ENCODE data around the gene MRPL17.
"Not testable (repeated sequence)": the region's sequence is repeated elsewhere in the genome, so short reads cannot be mapped to it uniquely, and the experiment has no call there.

MRPL17 gene

GRCh38 chr11:6682936-6683861, at the start of gene MRPL17:
Gene MRPL17, minus strand, starts transcription at chr11:6683340. Its CDS starts 44 bp downstream, at chr11:6683296.
- DNase-seq = peak; percentile 99

- no peak for DNase-seq
Measured at GRCh38 chr11:6727971-6728760, 45.0 kb upstream of the MRPL17 start.

DNA sequence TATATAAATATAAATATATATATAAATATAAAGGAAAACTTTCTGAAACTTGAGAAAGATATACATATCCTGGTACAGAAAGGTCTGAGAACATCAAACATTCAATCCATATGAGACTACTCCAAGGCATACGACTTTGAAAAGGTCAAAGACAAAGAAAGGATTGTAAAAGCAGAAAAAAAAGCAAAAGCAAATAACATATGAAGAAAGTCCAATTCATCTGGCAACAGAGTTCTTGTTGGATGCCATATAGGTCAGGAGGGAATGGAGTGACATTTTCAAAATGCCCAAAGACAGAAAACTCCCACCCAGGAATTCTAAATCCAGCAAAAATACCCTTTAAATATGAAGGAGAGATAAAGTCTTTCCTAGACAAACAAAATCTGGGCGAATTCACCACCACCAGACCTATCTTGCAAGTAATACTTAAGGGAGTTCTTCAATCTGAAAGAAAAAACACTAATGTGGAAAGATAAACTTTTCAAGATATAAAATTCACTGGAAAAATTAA, 42.3 kb upstream of the MRPL17 start:
- DNase-seq = no peak

DNA sequence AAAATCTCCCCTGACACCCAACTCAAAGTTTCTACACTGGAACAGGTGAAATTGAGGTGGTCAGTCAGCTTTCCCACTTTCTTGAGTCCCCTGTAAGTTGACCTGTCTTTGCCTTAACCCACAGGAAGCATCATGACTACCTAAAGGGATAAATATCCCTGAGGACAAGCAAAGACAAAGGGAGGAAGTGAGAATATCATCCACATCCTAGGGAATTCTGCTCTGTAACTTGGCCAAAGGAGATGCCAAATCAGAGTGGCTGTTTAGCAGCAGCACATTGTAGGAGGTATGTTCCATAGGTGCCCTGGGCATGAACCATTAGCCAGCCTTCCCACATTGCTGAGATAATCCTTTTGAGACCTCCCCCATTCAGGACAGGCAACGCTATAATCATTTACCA, 40.9 kb upstream of the MRPL17 start:
- DNase-seq = no peak

DNA sequence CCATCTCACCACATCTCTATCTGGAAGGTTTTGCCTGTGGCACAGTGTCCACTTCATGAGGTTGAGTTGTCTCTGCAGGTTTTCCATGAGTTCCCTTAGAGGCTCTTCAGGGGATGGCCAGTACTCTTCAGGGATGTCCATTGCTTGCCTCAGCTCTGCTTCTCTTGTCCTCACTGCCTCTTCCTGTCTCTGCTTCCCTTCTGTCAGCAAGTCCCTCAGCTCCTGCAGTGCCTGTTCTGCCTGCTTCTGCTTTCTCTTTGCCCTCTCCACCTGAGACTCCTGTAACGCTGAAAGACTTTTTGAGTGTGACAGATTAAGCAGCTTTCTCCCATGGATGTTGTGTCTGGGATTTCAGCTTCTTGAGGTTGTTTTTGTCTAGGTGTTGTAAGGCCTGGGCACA, 38.2 kb upstream of the MRPL17 start:
- DNase-seq = no peak

- DNase-seq = no peak
Measured at GRCh38 chr11:6719576-6719975, 36.4 kb upstream of the MRPL17 start.

GRCh38 chr11:6717426-6717825, 34.3 kb upstream of the MRPL17 start:
- DNase-seq = no peak

GRCh38 chr11:6711552-6711951, 28.4 kb upstream of the MRPL17 start:
- DNase-seq = peak; percentile 66

DNA sequence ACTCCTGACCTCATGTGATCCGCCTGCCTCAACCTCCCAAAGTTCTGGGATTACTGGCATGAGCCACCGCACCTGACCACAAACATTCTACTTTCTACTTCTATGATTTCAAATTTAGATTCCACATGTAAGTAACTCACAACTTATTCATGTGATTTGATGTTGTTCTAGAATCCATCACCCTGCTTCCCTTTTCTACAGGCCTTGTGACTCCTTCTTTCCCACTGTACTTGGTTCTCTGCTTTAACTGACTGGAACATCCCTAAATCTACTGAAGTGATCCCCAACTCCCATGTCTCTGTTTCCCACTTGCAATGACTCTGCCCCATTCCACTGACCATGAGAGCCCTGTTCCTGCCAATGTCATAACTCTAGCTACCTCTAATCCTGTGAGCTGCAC, 25.7 kb upstream of the MRPL17 start:
- DNase-seq = no peak

GRCh38 chr11:6705905-6706535, 22.9 kb upstream of the MRPL17 start:
- DNase-seq = peak; percentile 59

DNA sequence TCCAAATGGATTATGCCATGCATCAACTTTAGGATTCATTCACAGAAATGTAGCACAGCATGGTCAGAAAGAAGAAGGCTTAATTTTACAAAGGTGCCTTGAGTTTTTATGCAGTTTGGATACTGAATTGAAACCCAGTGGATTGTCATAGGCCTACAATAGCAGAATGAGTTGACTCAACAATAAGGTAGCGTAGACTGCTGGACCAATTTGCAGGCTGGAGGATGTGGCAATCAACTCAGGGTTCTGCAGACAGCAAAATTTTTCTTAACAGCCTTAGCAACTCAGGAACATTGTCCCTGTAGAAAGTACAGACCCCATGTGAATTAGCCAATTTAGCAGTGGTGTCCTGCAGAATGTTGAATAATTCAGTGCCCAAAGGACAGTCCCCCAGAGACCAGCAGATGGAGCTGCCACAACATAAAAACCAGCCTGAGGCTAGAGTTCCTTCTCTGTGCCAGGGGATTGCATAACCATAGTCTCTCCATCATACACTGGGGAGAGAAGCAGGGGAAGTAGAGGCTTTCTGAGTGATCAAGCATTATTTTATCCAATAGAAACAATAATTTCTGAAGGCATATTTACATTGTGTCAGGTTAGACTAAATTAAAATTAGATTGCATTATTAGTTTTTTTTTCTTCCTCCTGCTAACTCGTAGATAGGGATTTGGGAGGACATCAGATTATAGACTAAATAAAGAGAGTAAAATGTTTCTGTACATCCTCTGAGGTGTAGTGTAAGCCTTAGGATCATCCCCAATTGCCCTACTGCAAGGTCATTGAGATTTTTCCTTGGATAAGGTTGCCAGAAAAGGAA, 20.3 kb upstream of the MRPL17 start:
- peak; percentile 24 for DNase-seq

DNA sequence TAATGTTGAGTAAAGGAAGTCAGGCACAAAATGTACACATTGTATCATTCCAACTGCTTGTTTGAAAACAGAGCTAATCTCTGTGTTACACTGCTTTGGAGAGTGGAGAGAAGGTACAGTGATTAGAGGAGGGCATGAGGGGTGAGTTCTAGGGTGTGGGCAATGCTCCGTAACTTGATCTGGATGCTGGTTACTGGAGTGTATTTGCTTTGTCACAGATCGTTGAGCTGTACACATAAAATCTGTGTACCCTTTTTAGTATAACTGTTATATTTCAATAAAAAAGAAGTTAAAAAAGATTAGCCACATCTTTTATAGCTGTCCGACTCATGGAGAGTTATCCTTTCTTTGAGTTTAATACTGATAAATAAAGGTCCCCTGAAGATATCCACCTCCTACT, 18.8 kb upstream of the MRPL17 start:
- not testable (repeated sequence) for DNase-seq

DNA sequence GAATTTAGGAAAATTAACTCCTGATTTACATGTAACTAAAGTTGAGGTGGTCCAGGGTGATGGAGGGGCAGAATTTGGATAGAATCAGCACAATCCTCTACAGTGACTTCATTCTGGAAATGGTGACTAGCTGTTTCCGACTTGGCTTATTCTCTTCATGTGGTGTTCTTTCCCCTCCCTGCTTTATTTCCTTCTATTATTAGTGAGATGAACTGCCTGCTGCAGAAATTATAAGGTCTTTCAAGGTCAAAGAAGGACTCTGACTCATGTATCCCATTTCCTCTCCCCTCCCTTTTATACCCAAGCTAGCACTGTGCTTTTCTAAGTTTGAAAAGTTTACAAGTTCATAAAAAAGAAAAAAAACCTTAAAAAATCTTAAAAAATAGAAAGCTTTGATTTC, 12.2 kb upstream of the MRPL17 start:
- peak; percentile 12 for DNase-seq

- DNase-seq = no peak
Measured at GRCh38 chr11:6694229-6694535, 11.0 kb upstream of the MRPL17 start.

GRCh38 chr11:6693342-6694228, 10.4 kb upstream of the MRPL17 start:
- DNase-seq = peak; percentile 74

DNA sequence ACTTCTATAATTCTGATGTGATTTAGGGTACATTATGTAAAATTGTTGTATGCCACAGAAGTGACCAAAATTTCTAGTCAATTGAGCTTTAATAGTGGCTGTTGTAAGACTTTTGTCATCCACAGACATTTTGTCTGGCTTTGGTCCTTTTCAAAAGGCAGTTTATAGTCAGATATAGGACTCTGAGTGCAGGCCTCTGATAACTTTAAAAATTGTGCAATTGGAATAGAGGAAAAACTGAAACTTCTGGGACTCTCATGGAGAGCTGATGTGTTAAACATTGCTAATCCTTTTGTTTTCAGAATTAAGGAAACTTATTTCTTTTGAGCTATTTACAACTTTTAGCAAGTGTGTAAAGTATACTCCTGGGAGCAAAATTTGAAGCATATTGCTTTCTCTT, 9.0 kb upstream of the MRPL17 start:
- no peak for DNase-seq

DNA sequence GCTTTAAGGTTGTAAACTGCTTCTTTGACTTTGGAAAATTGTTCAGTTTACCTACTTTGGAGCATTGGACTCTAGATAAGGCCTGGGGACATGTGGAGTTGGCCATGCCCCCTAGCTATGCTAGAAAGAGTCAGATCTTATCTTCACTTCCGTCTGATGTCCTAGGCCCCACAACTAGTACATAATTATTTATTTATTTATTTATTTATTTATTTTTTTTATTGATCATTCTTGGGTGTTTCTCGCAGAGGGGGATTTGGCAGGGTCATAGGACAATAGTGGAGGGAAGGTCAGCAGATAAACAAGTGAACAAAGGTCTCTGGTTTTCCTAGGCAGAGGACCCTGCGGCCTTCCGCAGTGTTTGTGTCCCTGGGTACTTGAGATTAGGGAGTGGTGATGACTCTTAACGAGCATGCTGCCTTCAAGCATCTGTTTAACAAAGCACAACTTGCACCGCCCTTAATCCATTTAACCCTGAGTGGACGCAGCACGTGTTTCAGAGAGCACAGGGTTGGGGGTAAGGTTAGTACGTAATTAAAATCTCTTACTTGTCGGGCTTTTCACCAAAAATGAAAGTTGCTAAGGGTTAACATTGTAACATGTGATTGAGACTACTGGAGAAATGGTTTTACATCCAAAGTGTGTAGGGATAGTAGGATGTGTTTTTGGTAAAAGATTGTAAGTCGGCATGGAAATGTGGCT, 7.4 kb upstream of the MRPL17 start:
- not testable (repeated sequence) for DNase-seq

DNA sequence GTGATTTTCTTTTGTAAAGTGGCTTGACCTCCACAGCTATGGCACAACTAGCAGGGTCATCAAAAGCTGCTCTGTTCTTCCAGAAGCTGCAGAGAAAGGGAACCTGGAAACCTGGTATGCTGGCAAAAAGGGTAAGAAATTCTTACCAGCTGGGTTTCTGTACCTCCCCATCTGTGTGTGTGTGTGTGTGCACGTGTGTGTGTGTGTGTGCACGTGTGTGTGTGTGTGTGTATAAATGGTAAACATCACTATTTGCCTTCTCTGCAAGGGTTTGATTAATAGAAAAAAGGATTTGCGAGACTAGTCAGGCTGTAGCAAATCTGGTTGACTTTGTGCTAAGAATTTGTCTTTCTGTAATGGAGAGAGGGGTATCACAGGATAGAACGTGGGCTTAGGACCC, 4.7 kb upstream of the MRPL17 start:
- DNase-seq = no peak

DNA sequence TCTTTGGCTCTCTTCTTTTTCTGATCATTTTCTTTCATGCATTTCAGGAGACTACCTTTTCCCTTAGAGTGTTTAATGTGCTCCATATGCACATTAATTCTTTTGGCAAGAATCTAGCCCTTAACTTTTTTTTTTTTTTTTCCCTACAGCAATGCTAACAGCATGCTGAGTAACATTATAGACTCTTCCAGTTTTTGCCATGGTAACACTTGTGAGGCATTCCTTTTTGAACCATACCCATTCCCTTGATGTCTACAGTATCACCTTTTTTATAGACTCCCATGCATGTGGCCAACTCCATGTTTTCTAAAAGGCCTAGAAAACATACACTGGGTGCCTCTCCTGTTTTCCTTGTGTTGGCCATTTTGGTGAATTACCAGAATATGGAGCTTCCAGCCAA, 2.9 kb upstream of the MRPL17 start:
- DNase-seq = no peak

- DNase-seq = not testable (repeated sequence)
Measured at GRCh38 chr11:6684068-6684467, 928 bp upstream of the MRPL17 start.

DNA sequence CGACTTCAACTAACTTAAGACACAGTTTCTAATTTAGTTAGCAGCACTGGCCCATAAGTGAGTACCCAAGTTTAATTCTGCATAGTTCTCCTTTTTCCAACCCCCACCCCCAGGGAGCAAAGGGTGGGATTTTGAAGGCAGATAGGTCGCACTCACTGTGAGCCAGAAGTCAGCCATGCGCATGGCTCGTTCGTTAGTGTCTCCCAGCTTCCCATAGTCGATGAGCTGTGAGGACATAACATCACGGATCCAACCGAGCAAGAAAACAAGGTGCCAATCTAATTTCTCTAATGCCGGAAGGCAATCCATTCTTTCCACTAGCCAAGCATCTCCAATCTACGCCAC, 577 bp downstream of the MRPL17 start:
- DNase-seq = no peak
